ENCODE data around the gene NTM. TPM values are rescaled to one million over a fixed set of nuclear protein-coding genes. Genes with fewer than 3 reads are reported as not detected.

NTM gene
- total and polyA plus RNA-seq, 2 experiments from 2014 or later, result 2.2 to 4.9 TPM

GRCh38 chr11:131866535-131867400 is 496.4 kb downstream of the NTM start:
- Histone ChIP-seq H3K27ac (no peak overlapping the region), H3K4me1 (ENCODE audit: insufficient read depth) (no peaks in the 10 kb centered on the region), H4K20me1 (ENCODE audit: insufficient read depth, poor library complexity, severe bottlenecking) (no peaks in the 10 kb centered on the region), H3K27me3 (peaks cover 14% of the 10 kb centered on the region), H3K9me3 (ENCODE audit: low read depth) (no peaks in the 10 kb centered on the region), H3K36me3 (replicated peaks; ENCODE audit: insufficient read depth, low read depth) (no peaks in the 10 kb centered on the region), H3K4me2 (no peak overlapping the region), H3K79me2 (no peaks in the 10 kb centered on the region), H3K9me2 (replicated peaks; ENCODE audit: insufficient read depth) (no peaks in the 10 kb centered on the region), H2AFZ (no peak overlapping the region), H3K4me3 (no peak overlapping the region)
- DNase-seq (ENCODE audit: low spot score), result no peak
- 80% methylated on average over 17 of the region's 17 CpGs for WGBS (ENCODE audit: low lambda C conversion rate, missing lambda C conversion rate)
- no peak for TF ChIP-seq CTCF (IDR thresholded peaks at IDR 0.05; ENCODE audit: poor library complexity)
- no peak for TF ChIP-seq EZH2phosphoT487 (IDR thresholded peaks at IDR 0.05; ENCODE audit: low read depth, severe bottlenecking, unreplicated experiment)
- TF ChIP-seq EZH2 (IDR thresholded peaks at IDR 0.05; ENCODE audit: borderline replicate concordance), result no peak

GRCh38 chr11:131867457-131868257 is 497.2 kb downstream of the NTM start:
- Histone ChIP-seq H2AFZ (no peak overlapping the region), H3K4me2 (no peak overlapping the region)

More at GRCh38 chr11:131867457-131868257, 497.2 kb downstream of the NTM start:
- peak; percentile 78 for DNase-seq (ENCODE audit: low spot score)
- no peak overlapping the region for H3K4me3 ChIP-seq
- TF ChIP-seq CTCF (IDR thresholded peaks at IDR 0.05; ENCODE audit: poor library complexity), result peak; percentile 77
- TF ChIP-seq EZH2 (IDR thresholded peaks at IDR 0.05; ENCODE audit: borderline replicate concordance), result no peak
- 47% methylated on average over 10 of the region's 10 CpGs for WGBS (ENCODE audit: low lambda C conversion rate, missing lambda C conversion rate)
- H4K20me1 ChIP-seq (ENCODE audit: insufficient read depth, poor library complexity, severe bottlenecking), result no peaks in the 10 kb centered on the region
- no peak overlapping the region for H3K27ac ChIP-seq
- H3K36me3 ChIP-seq (replicated peaks; ENCODE audit: insufficient read depth, low read depth), result no peaks in the 10 kb centered on the region
- H3K79me2 ChIP-seq, result no peaks in the 10 kb centered on the region
- H3K9me3 ChIP-seq (ENCODE audit: low read depth), result no peaks in the 10 kb centered on the region
- H3K27me3 ChIP-seq, result peaks cover 18% of the 10 kb centered on the region
- H3K4me1 ChIP-seq (ENCODE audit: insufficient read depth), result no peaks in the 10 kb centered on the region
- H3K9me2 ChIP-seq (replicated peaks; ENCODE audit: insufficient read depth), result no peaks in the 10 kb centered on the region

Data from hepatocyte (in vitro differentiated cells).